Right hindlimb (tissue), 1 donor: Measurements from ENCODE around the gene CCDC51.
"Not testable (repeated sequence)": the region's sequence is repeated elsewhere in the genome, so short reads cannot be mapped to it uniquely, and the experiment has no call there.

ENCODE experiments used
- DNase-seq: peaks from one replicate; pipeline ENCODE4 v3.0.0-alpha.2; 2018

CCDC51 gene

DNA sequence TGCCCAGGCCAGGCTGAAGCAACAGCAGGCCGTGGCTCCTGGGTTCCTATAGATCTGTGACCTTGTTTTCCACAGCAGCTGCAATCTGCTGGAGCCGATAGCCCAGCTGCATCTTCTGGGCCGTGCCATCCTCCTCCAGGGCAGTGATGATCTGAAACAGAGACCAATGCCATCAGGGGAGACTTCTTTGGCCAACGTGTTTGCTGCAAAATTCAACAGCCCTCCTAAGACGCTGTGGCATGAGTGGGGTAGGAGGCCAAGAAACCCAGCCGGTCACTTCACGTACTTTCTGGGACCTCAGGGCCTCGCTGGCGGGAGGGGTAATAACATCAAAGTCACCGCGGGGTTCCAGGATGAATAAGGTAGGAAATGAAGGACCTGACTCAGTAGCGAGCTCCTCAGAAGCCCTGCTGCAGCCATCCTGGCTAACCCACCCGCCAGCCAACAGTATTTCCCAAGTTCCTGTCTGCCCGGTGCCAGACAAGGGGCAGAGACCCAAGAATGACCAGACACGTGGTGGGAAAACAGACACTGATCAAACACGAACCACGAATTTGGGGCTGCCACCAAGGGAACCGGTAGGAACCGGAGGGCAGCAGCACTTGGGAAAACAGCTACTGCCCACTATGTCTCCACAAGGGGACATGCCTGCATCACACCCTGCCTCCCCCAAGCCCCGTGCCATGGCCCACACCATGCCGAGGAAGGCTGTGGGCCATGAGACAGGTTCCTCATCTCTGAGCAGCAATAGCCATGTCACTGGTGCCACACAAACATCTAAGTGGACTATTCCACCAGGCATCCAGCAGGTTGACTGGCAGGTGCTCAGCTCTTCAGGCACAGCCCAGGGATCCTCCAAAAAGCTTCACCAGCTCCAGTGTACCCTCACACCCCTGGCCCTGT, 35.2 kb downstream of the CCDC51 start:
- peak; percentile 15 for DNase-seq

DNA sequence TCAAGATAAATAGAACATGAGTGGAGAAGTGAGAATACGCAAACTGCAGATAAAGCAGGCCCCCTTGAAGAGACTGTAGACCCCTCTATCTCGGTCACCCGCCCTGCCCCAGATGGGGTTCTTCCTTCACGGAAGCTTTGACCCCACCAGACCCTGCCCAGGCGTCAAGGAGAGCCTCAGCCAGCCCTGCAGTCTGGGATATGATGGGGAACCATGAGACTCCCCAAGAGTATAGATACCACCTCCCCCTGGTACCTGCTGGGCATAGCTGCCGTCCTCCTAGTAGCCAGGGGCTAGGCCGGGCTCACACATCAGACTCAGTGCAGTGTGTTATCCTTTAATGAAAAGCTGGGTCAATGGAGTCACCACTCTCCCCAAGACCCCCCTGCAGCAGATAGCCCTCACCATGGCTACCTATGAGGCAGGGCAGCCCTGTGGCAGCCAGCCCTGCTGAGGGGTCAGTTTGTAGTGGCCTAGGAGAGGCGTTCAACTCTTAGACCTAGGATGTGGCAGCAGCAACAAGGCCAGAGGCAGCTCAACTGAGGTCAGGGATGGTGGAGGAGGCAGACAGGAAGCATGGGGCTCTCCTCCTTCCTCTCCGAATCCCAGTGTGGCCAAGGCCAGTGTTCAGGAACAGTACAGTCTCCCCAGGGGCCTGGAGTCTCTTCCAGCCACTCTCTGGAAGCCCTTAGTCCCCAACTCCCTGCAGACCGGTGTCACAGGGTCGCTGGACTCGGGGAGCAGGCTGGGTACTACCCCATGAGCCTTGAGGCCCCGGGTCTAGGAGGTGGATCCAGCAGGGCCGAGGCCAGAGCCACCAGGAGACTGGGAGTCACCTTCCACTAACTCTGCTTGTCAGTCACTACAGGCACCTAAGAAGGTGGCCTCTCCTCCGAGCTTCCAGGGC, 36.1 kb downstream of the CCDC51 start:
- no peak for DNase-seq

DNA sequence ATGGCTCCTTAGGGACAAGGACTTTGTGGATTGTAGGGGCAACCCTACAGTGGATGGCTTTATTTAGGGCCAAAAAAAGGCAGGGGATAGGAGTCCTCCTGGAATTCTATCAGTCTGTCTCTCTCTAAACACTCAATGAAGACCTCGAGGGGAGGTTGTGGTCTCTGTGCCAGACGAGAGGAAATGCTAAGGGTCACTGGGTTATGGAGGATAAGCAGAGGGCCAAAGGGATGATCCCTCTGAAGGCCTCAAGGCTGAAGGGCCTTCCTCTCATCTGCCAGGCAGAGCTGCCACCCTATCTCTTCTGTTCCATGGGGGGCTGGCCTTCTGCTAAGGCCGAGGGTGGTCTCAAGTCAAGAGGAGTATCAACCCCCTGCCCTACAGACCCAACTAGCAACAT, 37.0 kb downstream of the CCDC51 start:
- no peak for DNase-seq

DNA sequence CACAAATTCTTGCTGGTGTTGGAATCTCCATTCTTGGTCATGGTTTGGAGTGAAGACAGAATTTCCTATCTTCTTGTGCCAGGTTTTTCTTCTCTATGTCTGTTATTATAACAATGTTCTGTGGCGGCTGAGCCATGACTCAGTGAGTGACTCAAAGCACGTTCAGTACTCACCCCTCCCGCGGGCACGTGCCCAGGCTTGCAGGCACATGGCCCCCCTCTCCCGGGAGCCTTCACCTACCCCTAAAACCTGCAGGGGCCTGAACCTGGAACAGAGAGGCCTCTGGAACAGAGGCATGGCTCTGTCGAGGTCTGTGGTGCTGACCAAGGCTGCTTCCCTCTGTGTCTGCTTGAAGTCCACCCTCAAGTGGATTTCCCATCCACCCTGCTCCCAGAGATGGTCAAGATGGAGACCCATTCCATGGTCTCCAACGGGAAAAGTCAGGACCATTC, 37.6 kb downstream of the CCDC51 start:
- DNase-seq: peak; percentile 47

DNA sequence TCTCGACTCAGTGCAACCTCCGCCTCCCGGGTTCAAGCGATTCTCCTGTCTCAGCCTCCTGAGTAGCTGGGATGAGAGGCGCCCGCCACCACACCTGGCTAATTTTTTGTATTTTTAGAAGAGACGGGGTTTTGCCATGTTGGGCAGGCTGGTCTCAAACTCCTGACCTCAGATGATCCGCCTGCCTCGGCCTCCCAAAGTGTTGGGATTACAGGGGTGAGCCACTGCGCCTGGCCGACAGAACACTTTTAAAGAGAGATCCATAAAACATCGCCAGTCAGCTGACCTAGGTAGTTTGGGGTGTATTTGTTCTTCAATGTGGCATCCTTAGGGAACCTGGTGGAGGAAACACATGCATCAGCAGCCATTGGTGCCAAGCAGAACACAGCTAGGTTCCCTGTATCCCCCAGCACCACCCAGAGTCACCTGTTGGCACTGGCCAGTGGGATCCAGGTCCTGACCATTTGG, 38.5 kb downstream of the CCDC51 start:
- DNase-seq: not testable (repeated sequence)

DNA sequence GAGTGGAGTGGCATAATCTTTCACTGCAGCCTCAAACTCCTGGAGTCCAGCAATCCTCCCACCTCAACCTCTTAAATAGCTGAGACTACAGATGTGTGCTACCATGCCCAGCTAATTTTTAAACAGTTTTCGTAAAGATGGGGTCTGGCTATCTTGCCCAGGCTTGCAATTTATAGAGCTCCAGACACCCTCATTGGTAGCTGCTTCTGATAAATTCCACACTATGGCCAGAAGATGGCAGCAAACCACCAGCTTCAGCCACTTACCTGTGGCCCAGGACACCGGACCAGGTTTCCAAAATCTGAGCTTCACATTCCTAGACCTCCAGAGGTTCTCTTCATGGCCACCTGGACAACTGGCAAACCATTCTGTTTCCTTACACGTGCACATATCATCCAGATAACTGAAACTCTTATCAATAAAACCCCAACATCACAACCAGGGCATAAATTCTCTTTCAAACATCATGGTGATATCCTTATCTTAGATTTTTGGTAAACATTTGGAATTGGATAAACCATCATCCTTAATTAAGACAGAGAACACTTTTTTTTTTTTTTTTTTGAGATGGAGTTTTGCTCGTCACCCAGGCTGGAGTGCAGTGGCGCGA, 39.0 kb downstream of the CCDC51 start:
- peak; percentile 56 for DNase-seq

DNA sequence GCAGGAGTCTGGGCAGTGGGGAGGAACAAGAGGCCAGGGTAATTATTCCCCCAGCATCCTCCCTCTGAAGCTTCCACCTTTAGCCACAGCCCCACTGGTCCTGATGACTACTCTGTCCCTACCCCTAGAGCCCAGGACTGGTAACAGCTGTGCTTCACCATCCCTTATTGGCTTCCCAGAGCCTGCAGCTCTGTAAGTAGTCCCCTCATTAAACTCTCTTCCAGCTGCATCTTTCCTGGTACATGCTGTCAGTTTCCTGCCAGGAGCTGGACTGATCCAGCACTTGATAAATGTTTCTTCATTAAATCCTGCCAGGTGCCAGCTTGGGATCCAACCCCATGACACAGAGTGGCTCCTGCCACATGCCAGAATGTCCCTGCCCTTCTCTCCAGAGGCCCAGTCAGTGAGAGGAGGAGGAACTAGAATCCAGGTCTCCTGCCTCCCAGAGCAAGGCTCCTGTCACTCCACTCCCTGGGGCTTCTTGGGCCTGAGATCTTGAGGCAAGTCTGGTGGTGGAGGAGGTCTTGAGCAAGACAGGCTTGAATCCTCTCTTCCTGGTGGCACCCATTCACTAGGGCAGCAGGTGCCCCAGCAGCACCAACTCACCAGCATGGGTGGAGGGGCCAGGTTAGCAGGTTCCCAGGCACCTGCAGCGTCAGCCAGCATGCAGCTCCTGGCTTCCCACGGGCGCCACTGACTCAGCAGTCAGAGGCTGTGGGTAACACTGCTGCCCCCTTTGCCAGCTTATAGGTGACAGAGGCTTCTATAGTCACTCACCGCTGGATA, 40.3 kb downstream of the CCDC51 start:
- DNase-seq: peak; percentile 9

DNA sequence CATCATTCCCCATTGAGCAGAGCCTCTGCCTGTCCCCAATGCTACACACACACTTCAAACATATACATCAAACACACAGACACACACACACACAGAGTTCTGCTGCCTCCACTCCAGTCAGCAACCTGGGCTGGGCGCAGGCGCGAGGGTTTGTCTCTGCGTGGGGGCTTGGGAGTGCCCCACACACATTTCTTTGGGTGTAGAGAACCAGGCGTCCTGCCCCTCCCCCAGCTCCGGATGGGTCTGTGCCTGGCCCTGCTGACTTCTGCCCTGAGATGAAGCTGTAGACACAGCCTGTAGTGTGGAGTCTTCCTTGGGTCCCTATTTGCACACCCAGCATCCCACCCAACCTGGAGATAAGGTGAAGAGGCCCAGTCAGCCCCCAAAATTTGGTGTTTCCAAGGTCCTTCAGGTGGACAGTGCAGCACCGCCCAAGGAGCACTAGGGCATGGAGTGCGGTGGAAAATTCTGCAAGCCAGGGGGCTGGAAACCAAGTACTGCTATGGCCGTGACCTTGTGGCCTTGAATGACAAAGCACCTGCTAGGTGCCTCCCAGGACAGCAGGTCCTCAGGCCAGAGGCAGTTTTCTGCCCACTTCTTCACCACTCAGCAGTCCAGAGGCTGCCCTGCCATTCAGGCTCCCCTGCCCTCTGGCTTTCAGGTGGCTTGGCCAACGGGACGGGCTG, 41.1 kb downstream of the CCDC51 start:
- DNase-seq: peak; percentile 9

DNA sequence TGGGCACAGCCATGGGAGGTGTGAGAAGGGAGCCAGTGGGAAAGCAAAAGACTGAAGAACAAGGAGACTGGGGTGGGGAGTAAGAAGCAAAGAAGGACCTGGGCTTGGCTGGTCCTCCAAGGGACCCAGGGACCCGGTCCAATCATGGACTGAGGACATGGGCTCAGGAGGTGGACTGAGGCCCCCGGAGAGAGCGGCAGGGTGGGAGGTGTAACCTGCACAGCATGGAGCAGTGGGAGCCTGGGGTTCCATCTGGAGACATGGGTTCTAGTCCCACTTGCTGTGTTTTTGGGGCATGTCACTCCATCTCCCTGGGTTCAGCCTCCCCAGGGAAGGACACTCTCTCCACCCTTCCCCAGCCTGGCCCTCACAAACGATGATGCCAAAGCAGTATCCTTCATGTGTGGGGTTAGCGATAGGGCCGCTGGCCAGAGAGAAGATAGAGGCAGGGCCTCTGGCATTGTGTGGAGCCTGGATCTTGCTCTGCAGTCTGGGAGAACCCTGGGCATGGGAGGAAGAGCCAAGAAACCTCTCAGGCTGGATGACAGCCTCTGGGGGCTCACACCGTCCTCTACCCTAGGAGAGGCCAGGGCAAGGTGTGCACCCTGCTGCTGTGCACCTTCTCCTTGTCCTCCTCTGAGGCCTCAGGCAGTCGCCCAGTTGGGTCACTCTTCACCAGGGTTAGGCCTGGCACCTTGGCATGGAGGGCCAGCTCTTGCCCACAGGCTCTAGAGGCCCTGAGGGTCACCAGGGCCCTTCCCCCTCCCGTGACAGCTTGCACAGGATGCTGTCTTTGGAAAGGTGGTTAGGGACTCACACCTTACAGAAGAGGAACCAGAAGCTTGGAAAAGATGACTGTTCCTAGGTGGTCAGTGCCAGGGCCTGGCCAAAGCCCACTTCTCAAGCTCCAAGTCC, 41.9 kb downstream of the CCDC51 start:
- DNase-seq: peak; percentile 11

DNA sequence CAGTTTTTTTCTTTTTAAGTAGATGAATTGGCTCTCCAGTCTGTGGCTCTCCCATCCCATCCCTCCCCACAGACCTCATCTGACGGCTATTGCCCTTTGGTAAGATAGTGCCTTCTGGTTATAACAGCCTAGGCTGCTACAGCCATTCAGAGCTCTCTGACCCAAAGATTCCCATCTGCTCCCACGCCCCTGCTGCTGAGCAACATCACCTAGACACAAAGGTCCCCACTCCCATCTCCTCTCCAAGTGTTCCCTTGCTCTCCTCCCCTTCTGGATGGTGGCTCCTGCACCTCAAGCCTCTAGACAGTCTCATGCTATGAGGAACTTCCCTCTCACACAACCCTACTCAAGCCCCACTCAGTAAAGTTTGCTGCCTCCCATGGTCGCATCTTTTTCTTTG, 44.2 kb downstream of the CCDC51 start:
- DNase-seq: no peak

DNA sequence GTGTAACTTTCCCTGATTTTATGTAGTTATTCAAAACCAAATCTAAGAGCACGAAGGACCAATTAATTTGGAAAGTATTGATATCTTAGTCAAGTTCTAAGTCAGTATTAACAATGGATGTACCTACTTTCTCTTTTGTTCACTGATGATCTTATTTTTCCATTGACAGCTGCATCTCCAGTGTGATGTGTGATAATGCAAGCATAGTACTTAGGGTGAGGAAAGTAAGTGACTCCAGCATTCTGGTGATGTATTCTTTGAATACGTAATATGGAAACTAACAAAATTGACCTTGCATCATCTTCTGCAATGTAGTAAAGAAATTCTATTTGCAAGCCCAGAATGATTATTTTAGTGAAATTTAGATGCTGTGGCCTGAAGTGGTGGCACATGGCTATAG, 45.5 kb downstream of the CCDC51 start:
- no peak for DNase-seq

DNA sequence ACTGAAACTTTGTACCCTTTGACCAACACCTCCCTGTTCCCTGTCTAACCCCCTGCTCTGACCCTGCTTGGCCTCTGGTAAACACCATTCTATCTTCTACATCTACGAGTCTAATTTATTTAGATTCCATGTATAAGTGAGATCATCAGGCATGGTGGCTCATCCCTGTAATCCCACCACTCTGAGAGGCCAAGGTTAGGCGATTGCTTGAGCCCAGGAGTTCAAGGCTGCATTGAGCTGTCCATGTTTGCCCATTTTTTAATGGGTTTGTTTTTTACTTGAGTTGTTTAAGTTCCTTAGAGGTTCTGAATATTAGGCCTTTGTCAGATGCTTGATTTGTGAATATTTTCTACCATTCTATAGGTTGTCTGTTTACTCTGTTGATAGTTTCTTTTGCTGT, 51.0 kb downstream of the CCDC51 start:
- DNase-seq: no peak

DNA sequence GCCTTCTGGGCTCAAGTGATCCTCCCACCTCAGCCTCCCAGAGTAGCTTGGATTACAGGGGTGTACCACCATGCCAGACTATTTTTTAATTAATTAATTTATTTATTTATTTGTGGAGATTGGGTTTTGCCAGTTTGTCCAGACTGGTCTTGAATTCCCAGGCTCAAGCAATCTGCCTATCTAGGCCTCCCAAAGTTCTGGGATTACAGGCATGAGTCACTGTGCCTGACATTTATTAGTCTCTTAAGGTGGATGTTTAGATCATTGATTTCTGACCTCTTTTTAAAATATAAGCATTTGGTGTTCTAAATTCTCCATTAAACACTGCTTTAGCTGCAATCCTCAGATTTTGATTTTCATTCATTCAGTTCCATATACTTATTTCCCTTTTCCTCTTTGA, 52.3 kb downstream of the CCDC51 start:
- no peak for DNase-seq
